ENCODE measurements around the gene LRRC56. TPM values are rescaled to one million over a fixed set of nuclear protein-coding genes. Genes with fewer than 3 reads are reported as not detected.
A peak's percentile ranks its signal among the peaks of the same experiment; 100 is the strongest.

Gene LRRC56, protein sequence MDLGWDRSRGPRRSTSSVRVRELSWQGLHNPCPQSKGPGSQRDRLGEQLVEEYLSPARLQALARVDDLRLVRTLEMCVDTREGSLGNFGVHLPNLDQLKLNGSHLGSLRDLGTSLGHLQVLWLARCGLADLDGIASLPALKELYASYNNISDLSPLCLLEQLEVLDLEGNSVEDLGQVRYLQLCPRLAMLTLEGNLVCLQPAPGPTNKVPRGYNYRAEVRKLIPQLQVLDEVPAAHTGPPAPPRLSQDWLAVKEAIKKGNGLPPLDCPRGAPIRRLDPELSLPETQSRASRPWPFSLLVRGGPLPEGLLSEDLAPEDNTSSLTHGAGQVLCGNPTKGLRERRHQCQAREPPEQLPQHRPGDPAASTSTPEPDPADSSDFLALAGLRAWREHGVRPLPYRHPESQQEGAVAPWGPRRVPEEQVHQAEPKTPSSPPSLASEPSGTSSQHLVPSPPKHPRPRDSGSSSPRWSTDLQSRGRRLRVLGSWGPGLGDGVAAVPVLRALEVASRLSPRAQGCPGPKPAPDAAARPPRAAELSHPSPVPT
- total RNA-seq (2014; rRNA removed; shearing (Covaris generic); ENCODE audit: low replicate concordance): 0.37 and 4.6 TPM in 2 replicates

DNA sequence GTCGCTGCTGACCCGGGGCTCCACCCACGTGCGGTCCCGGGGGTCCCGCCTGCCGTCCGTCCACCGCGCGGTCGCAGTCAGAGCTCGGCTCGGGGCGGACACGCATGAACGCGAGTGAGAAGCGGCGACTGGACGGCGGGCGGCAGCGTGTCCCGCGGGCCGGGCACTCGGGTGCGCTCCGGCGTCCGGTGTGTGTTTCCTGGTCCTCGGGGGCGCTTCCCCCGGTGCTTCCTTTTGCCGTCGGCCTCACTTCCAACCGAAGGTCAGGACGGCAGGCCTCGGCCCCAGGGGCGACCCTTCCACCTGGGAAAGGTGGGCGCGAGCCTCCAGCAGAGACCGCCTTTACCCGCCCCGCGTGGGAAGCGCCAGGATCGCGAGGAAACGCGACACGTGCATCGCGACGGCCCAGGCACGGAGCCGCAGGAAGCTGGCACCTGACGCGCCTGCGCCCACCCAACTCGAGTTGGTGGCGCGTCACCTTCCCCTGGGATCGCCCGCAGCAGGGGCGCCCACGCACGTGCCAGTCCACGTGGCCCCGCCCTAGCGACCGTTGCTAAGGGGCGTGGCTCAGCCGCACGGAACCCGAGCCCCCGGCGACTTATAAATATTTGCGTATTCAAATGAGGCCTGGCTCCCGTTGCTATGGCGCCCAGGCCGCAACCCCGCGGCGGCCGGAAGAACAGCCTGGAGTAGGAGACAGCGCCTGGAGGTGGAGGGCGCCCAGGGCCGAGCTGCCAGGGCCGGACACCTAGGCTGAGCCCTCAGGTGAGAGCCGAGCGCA is at the start of gene LRRC56:
Gene LRRC56, plus strand, starts transcription at position 687 of the 781 bp plus-strand sequence. CDS start 3,158 bp downstream, outside the sequence.
- Histone ChIP-seq H3K27me3 (ENCODE audit: low read length) (no peaks in the 10 kb centered on the region), H3K4me2 (ENCODE audit: low read depth, low read length, poor library complexity, severe bottlenecking) (peak within 1 kb of the TSS; percentile 94), H3K36me3 (ENCODE audit: insufficient read depth, low read length) (no peaks in the 10 kb centered on the region; the same call in 1 of the 2 replicates), H3K27ac (ENCODE audit: low read length) (peak within 1 kb of the TSS; percentile 78), H3K4me1 (ENCODE audit: low read length) (peaks cover 31% of the 10 kb centered on the region), H4K20me1 (ENCODE audit: insufficient read depth, low read depth, low read length) (peaks cover 15% of the 10 kb centered on the region), H3K9ac (ENCODE audit: low read length) (peak within 1 kb of the TSS; percentile 82), H2AFZ (ENCODE audit: low read length) (peak within 1 kb of the TSS; percentile 78; the same call in 1 of the 2 replicates), H3K79me2 (ENCODE audit: low read length) (peaks cover 7% of the 10 kb centered on the region; the same call in 1 of the 2 replicates), H3K4me3 (ENCODE audit: low read length) (peak within 1 kb of the TSS; percentile 77), H3K9me3 (ENCODE audit: low read length) (no peaks in the 10 kb centered on the region), H3K9me2 (replicated peaks; ENCODE audit: insufficient read depth, low read length) (no peaks in the 10 kb centered on the region)
- peak; percentile 99 for DNase-seq

GRCh38 chr11:487571-488021 is 49.7 kb upstream of the LRRC56 start:
- no peaks in the 10 kb centered on the region for H3K4me1 ChIP-seq (ENCODE audit: low read length)
- H3K9me3 ChIP-seq (ENCODE audit: low read length): no peaks in the 10 kb centered on the region
- no peaks in the 10 kb centered on the region for H3K27me3 ChIP-seq (ENCODE audit: low read length)
- no peaks in the 10 kb centered on the region for H3K79me2 ChIP-seq (ENCODE audit: low read length)
- H3K9ac ChIP-seq (ENCODE audit: low read length): no peak overlapping the region
- no peaks in the 10 kb centered on the region for H4K20me1 ChIP-seq (ENCODE audit: insufficient read depth, low read depth, low read length)
- no peak for DNase-seq
- H3K4me3 ChIP-seq (ENCODE audit: low read length): no peak overlapping the region
- H3K27ac ChIP-seq (ENCODE audit: low read length): no peak overlapping the region
- H2AFZ ChIP-seq (ENCODE audit: low read length): no peak overlapping the region
- H3K9me2 ChIP-seq (replicated peaks; ENCODE audit: insufficient read depth, low read length): no peaks in the 10 kb centered on the region
- H3K36me3 ChIP-seq (ENCODE audit: insufficient read depth, low read length): no peaks in the 10 kb centered on the region
- H3K4me2 ChIP-seq (ENCODE audit: low read depth, low read length, poor library complexity, severe bottlenecking): no peak overlapping the region

- H3K9me2 ChIP-seq (replicated peaks; ENCODE audit: insufficient read depth, low read length): no peaks in the 10 kb centered on the region
- H3K9me3 ChIP-seq (ENCODE audit: low read length): no peaks in the 10 kb centered on the region
- H3K79me2 ChIP-seq (ENCODE audit: low read length): no peaks in the 10 kb centered on the region
- no peak overlapping the region for H3K27ac ChIP-seq (ENCODE audit: low read length)
- H3K4me1 ChIP-seq (ENCODE audit: low read length): no peaks in the 10 kb centered on the region
- no peaks in the 10 kb centered on the region for H3K36me3 ChIP-seq (ENCODE audit: insufficient read depth, low read length)
- no peak overlapping the region for H3K9ac ChIP-seq (ENCODE audit: low read length)
- H4K20me1 ChIP-seq (ENCODE audit: insufficient read depth, low read depth, low read length): no peaks in the 10 kb centered on the region
- no peak overlapping the region for H2AFZ ChIP-seq (ENCODE audit: low read length)
- DNase-seq: no peak
- H3K4me3 ChIP-seq (ENCODE audit: low read length): no peak overlapping the region
- no peak overlapping the region for H3K4me2 ChIP-seq (ENCODE audit: low read depth, low read length, poor library complexity, severe bottlenecking)
- H3K27me3 ChIP-seq (ENCODE audit: low read length): no peaks in the 10 kb centered on the region
Measured at GRCh38 chr11:488062-488461, 49.3 kb upstream of the LRRC56 start.

GRCh38 chr11:488579-488978 is 48.7 kb upstream of the LRRC56 start:
- Histone ChIP-seq H4K20me1 (ENCODE audit: insufficient read depth, low read depth, low read length) (no peaks in the 10 kb centered on the region), H3K36me3 (ENCODE audit: insufficient read depth, low read length) (no peaks in the 10 kb centered on the region), H3K9me2 (replicated peaks; ENCODE audit: insufficient read depth, low read length) (no peaks in the 10 kb centered on the region), H3K27me3 (ENCODE audit: low read length) (no peaks in the 10 kb centered on the region), H3K9me3 (ENCODE audit: low read length) (no peaks in the 10 kb centered on the region), H3K4me3 (ENCODE audit: low read length) (no peak overlapping the region), H3K79me2 (ENCODE audit: low read length) (no peaks in the 10 kb centered on the region), H3K4me1 (ENCODE audit: low read length) (no peaks in the 10 kb centered on the region), H3K9ac (ENCODE audit: low read length) (no peak overlapping the region), H3K27ac (ENCODE audit: low read length) (no peak overlapping the region), H2AFZ (ENCODE audit: low read length) (no peak overlapping the region), H3K4me2 (ENCODE audit: low read depth, low read length, poor library complexity, severe bottlenecking) (no peak overlapping the region)
- no peak for DNase-seq

DNA sequence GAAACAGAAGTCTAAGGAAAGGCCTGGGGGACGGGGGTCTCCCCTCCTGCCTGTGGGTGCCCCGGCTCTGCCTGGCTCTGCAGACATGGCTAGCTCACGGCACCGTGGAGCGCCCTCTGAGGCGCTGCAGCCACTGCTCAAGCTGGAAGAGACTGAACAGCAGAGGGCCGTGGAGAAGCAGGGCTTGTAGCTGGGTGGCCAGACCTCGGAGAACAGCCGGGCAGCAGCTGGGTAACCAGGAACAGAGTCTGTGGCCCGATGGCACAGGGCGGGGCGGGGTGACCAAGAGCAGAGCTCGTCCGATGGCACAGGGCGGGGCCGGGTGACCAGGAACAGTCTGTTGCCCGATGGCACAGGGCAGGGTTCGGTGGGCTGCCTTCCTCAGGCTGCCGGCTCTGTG is 48.3 kb upstream of the LRRC56 start:
- Histone ChIP-seq H3K9me2 (replicated peaks; ENCODE audit: insufficient read depth, low read length) (no peaks in the 10 kb centered on the region), H2AFZ (ENCODE audit: low read length) (no peak overlapping the region), H3K9ac (ENCODE audit: low read length) (no peak overlapping the region)

GRCh38 chr11:489610-490185 is 47.6 kb upstream of the LRRC56 start:
- no peak overlapping the region for H3K4me3 ChIP-seq (ENCODE audit: low read length)
- H2AFZ ChIP-seq (ENCODE audit: low read length): no peak overlapping the region
- H3K9me2 ChIP-seq (replicated peaks; ENCODE audit: insufficient read depth, low read length): no peaks in the 10 kb centered on the region
- no peaks in the 10 kb centered on the region for H3K9me3 ChIP-seq (ENCODE audit: low read length)
- H3K27ac ChIP-seq (ENCODE audit: low read length): no peak overlapping the region
- no peak overlapping the region for H3K9ac ChIP-seq (ENCODE audit: low read length)
- no peaks in the 10 kb centered on the region for H3K4me1 ChIP-seq (ENCODE audit: low read length)
- no peaks in the 10 kb centered on the region for H3K27me3 ChIP-seq (ENCODE audit: low read length)
- DNase-seq: no peak
- H3K36me3 ChIP-seq (ENCODE audit: insufficient read depth, low read length): no peaks in the 10 kb centered on the region
- no peaks in the 10 kb centered on the region for H4K20me1 ChIP-seq (ENCODE audit: insufficient read depth, low read depth, low read length)
- no peaks in the 10 kb centered on the region for H3K79me2 ChIP-seq (ENCODE audit: low read length)
- H3K4me2 ChIP-seq (ENCODE audit: low read depth, low read length, poor library complexity, severe bottlenecking): no peak overlapping the region

More for the DNA sequence above, 48.3 kb upstream of the LRRC56 start:
- no peak for DNase-seq
- H3K4me3 ChIP-seq (ENCODE audit: low read length): no peak overlapping the region
- H4K20me1 ChIP-seq (ENCODE audit: insufficient read depth, low read depth, low read length): no peaks in the 10 kb centered on the region
- H3K27me3 ChIP-seq (ENCODE audit: low read length): no peaks in the 10 kb centered on the region
- no peaks in the 10 kb centered on the region for H3K4me1 ChIP-seq (ENCODE audit: low read length)
- H3K27ac ChIP-seq (ENCODE audit: low read length): no peak overlapping the region
- no peaks in the 10 kb centered on the region for H3K36me3 ChIP-seq (ENCODE audit: insufficient read depth, low read length)
- H3K79me2 ChIP-seq (ENCODE audit: low read length): no peaks in the 10 kb centered on the region
- no peak overlapping the region for H3K4me2 ChIP-seq (ENCODE audit: low read depth, low read length, poor library complexity, severe bottlenecking)
- no peaks in the 10 kb centered on the region for H3K9me3 ChIP-seq (ENCODE audit: low read length)

GRCh38 chr11:490186-490929 is 47.0 kb upstream of the LRRC56 start:
- Histone ChIP-seq H3K9me2 (replicated peaks; ENCODE audit: insufficient read depth, low read length) (no peaks in the 10 kb centered on the region), H3K9ac (ENCODE audit: low read length) (no peak overlapping the region), H3K9me3 (ENCODE audit: low read length) (no peaks in the 10 kb centered on the region), H3K79me2 (ENCODE audit: low read length) (no peaks in the 10 kb centered on the region), H3K4me2 (ENCODE audit: low read depth, low read length, poor library complexity, severe bottlenecking) (no peak overlapping the region), H3K27ac (ENCODE audit: low read length) (no peak overlapping the region), H3K4me3 (ENCODE audit: low read length) (no peak overlapping the region), H3K27me3 (ENCODE audit: low read length) (no peaks in the 10 kb centered on the region), H3K36me3 (ENCODE audit: insufficient read depth, low read length) (no peaks in the 10 kb centered on the region), H2AFZ (ENCODE audit: low read length) (no peak overlapping the region), H4K20me1 (ENCODE audit: insufficient read depth, low read depth, low read length) (no peaks in the 10 kb centered on the region), H3K4me1 (ENCODE audit: low read length) (no peaks in the 10 kb centered on the region)
- DNase-seq: no peak
